AG08395 (cell line): ENCODE results near the gene IL1RL2.

Experiments used
- DNase-seq: peaks from one replicate; pipeline ENCODE4 v3.0.0; 2012; ENCODE audit warnings: mixed read lengths, low spot score

Gene IL1RL2

DNA sequence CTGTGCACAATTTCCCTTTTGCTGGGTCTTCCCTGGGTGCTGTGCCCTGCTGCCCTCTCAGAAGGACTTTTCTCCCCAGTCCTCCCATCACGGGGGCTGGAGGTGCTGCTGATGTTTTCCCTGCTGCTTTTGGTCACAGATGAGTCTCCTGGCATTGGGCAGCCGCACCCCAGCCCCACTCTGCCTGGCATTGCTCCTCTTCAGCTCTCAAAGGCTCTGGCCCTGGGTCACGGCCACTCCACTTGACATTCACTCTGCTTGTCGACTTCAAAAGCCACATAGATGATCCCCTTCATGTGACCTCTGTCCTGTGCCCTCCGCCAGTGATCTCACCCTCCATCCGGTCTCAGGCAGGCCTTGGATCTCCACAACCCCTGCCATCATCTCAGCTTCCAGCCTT, 81.0 kb downstream of the IL1RL2 start:
- no peak for DNase-seq

- DNase-seq, result peak; percentile 77
Observed at GRCh38 chr2:102268510-102269199, 81.8 kb downstream of the IL1RL2 start.

DNA sequence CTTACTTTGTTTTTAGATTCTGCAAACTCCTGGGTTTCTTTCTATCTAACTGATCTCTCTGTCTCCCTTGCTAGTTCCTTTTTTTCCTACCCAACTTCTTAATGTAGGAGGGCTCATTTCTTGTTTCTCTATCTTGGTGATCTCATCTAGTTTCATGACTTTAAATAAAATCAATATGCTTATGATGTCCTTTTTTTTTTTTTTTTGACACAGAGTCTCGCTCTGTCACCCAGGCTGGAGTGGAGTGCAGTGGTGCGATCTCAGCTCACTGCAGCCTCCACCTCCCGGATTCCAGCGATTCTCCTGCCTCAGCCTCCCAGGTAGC, 82.3 kb downstream of the IL1RL2 start:
- no peak for DNase-seq

GRCh38 chr2:102271844-102272243, 85.0 kb downstream of the IL1RL2 start:
- DNase-seq, result no peak

- DNase-seq, result no peak
Observed at GRCh38 chr2:102273619-102274211, 86.9 kb downstream of the IL1RL2 start.

DNA sequence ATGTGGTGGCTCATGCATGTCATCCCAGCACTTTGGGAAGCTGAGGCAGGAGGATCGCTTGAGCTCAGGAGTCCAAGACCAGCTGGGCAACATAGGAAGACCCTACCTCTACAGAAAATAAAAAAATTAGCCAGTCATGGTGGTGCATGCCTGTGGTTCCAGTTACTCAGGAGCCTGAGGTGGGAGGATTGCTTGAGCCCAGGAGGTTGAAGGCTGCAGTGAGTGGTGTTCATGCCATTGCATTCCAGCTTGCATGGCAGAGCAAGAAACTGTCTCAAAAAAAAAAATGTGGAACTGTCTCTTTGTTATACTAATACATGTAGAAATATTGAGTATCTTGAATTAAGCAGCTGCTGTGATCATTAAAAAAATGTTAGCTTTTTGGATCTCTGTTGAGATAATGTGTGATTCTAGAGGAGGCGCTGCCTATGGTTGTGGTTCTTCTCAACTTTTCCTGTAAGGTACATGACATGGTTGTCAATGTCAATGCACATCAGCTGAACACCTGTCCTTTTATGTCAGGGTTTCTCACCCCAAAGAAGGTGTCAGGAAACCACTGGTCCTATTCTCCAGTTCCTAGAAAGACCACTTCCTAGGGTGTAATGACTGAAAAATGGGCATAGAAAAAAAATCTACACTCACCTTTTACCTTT, 89.9 kb downstream of the IL1RL2 start:
- no peak for DNase-seq

- DNase-seq, result no peak
Observed at GRCh38 chr2:102277202-102277700, 90.4 kb downstream of the IL1RL2 start.

DNA sequence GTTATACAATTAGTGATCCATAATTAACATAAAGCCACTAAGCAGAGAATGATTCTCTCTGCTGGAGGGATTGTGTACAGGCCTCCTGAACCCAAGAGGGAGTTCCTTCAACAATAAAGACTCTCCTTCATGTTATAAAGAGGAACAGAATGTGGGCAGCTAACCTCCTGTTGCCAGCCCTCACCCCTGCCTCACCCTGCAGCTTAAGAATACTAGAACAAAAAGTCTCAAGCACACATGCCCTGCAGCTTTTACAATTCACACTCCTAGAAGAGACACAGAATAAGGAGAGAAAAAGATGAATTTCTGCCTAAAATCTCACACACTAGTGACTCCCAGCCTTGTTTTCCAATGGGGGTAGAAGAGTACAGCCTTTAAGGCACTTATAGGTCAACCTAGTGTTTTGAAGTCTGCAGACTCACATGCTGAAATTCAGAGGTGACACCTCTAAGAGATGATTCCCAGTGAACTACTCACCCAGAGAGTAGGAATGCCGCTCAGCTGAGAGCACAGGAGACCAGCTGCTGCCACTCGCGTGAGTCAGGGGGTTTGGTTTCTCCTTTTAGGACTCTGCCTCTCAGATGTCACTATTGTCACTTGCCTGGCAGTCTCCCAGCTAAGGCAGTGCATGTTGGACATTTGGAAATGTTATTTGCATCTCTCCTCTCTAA, 92.0 kb downstream of the IL1RL2 start:
- DNase-seq, result no peak

DNA sequence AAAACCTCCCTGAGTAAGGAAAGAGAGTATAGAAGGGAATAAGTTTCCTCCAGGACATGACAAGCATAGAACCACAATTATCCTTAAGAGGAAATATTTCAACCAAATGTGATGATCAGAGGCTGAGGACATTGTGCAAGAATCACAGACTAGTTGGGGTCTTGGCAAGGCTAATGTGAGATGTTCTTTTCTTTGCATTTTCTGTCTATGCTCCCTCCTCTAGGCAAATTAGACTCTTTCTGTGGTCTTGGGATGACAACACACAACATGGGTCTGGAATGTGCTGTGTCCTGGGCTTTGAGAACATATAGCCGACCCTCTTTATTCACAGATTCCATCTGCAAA, 92.5 kb downstream of the IL1RL2 start:
- DNase-seq, result no peak

DNA sequence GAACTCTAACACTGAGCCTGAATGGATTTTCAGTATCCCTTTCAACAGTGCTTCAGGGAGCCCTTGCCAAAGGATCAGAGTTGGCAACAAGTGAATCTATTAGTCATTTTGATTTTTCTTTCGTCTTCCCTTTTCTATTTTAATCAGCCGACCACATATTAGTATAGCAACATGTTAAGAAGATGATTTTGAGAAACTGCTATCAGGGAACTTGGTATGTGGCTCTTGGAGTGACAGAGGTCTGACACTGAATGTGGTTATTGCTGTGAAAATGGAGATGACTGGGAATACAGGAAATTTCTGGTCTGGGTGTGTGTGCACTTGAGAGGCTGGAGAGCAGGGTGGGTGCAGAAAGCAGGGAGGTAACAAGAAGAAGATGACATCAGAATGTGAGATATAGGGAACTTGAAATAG, 95.9 kb downstream of the IL1RL2 start:
- no peak for DNase-seq

- DNase-seq, result no peak
Observed at GRCh38 chr2:102283996-102284395, 97.2 kb downstream of the IL1RL2 start.

GRCh38 chr2:102284611-102285010, 97.8 kb downstream of the IL1RL2 start:
- no peak for DNase-seq

DNA sequence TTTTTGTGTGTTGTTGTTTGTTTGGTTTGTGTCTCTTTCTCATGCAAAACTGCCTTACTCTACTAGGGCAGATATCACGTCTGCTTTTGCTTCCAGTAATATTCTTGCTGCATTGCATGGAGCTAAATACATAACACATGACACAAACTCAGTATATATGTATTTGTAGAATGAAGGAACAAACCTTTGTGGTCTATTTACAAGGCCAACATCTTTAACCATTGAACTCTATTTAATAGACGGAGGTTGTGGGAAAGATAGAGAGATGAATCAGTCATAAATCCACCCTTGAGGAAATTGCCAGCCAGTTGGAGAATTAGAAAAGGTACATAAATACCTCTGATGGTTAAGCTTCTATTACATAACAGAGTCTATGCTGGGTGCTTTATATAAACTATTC, 98.5 kb downstream of the IL1RL2 start:
- no peak for DNase-seq

DNA sequence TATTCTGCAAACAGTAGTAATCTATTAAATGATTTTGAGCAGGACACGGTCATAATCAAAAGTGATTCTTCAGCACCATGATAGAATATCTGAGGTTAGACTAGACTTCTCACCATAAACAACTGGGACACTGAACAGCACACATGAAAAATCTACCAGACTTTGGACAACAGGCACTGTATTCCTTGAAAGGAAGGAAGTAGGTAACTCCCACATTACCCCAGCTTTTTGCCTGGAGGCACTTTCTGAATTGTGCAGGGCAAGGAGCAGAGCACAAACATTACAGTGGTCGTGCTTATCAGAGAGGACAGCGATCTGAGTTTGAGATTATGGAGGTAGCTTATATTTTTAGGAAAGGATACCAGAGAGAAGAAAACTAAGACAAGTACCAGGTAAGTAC, 99.2 kb downstream of the IL1RL2 start:
- DNase-seq, result no peak

DNA sequence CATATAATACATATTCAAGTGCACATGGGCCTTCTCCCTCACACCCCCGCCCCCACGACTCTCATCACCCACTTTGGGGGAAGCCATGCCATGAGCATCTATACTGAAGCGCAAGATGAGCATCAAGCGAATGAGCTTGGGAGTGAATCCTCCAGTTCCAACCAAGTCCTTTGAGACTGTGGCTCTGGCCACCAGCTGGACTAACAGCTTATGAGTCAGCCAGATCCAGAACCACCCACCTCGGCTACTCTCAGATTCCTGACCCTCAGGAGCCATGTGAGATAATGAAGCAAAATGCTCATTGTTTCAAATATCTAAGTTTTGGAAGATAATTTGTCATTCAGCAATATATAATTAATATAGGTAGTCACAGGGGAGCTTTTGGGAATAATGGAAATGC, 102.3 kb downstream of the IL1RL2 start:
- DNase-seq, result no peak
